Measurements from ENCODE around the gene NDUFA13.

The NDUFA13 gene

DNA sequence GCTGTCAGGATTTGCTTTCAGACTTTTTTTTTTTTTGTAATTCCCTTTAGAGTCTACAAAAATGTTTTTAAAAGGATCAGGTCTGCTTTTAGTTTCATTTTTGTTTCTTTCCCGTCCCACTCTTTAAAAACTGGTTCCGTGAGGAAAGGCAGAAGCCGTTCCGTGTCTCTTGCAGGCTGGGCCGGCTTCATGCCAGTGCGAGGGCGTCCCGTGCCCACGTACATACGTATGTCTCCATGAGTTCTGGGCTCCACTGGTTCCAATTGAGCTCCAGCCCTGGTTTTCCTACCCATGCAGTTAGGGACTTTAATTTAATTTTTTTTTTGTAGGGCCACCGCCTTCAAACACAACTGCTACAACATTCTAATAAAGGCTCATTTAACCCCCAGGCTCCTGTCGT, 9.4 kb upstream of the NDUFA13 start:
- DNase-seq (ENCODE audit: low read depth in 2 of 3, low spot score in 2 of 3), result no peak

GRCh38 chr19:19507354-19507753, 8.7 kb upstream of the NDUFA13 start:
- DNase-seq (ENCODE audit: low read depth in 2 of 3, low spot score in 2 of 3), result no peak

GRCh38 chr19:19508217-19508616, 7.8 kb upstream of the NDUFA13 start:
- DNase-seq (ENCODE audit: low read depth in 2 of 3, low spot score in 2 of 3), result no peak

DNA sequence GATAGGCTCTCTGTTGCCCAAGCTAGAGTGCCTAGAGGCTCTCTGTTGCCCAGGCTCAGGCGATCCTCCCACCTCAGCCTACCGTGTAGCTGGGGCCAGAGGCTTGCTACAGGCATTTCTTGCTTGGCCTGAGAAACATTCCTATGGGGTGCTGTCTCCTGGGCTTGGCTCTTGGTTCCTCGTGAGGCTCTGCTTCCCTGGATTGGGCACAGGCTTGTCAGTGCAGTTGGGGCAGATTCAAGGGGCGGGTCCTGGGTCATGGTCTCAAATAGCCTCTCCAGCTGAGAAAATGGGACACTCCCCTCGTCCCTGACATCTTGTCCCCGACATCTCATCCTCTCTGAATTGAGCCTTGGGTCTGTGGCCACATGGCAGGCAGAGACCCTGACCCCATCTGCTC, 5.6 kb upstream of the NDUFA13 start:
- DNase-seq (ENCODE audit: low read depth in 2 of 3, low spot score in 2 of 3), result no peak

DNA sequence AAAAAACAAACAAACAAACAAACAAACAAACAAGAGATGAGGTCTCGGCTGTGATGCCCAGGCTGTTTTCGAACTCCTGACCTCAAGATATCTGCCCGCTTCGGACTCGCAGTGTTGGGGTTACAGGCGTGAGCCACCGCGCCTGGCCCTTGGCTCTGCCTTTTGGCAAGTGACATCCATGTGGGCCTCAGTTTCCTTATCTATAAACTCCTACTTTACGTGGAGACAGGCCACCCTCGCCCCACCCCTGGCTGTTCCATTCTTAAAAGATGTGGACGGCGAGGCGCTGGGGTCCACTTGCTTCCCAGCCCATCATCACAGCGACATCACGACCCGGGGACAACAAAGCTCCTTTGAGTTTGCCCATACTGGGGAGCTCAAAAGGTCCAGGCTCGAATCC, 2.3 kb upstream of the NDUFA13 start:
- DNase-seq (ENCODE audit: low read depth in 2 of 3, low spot score in 2 of 3), result no peak

- no peak for DNase-seq (ENCODE audit: low read depth in 2 of 3, low spot score in 2 of 3)
Observed at GRCh38 chr19:19514215-19514657, 1.8 kb upstream of the NDUFA13 start.

DNA sequence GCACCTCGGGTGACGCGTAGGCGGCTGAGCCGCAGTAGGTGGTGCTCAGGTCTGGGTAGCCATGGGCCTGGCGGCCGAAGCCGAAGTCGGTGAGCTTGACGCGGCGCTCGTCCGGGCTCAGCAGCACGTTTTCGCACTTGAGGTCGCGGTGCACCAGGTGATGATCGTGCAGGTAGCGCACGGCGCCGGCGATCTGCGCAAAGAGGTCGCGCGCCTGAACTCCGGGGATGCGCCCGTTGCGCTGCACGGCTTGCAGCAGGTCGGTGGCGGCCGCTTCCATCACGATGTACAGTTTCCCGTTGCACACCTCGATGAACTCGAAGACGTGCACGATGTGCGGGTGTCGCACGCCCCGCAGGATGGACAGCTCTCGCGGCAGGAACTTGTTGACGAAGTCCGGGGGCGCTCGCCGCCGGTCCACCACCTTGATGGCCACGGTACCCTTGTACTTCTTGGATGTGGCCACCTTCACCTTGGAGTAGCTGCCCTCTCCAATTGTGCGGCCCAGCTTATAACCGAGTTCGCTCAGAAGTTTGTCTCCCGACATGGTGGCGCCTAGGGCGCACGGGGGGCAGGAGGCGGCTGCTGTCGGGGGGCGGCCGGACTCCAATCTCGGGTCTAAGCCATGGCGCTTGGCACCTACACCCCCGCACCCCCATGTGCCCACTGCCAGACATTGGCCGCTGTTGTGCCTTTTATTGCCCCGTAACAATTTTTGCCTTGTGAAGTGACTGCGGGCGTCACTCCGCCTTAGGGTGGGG, 964 bp upstream of the NDUFA13 start, which contains the start of gene TSSK6:
Gene TSSK6, minus strand, starts transcription at position 668 of the 761 bp plus-strand sequence. Its CDS starts 121 bp downstream, at position 547.
- no peak for DNase-seq (ENCODE audit: low read depth in 2 of 3, low spot score in 2 of 3)

- no peak for DNase-seq (ENCODE audit: low read depth in 2 of 3, low spot score in 2 of 3)
Observed at GRCh38 chr19:19517235-19517619, 1.2 kb downstream of the NDUFA13 start.

GRCh38 chr19:19520989-19521388, 5.0 kb downstream of the NDUFA13 start:
- DNase-seq (ENCODE audit: low read depth in 2 of 3, low spot score in 2 of 3), result no peak

GRCh38 chr19:19523177-19523576, 7.2 kb downstream of the NDUFA13 start:
- no peak for DNase-seq (ENCODE audit: low read depth in 2 of 3, low spot score in 2 of 3)

- DNase-seq (ENCODE audit: low read depth in 2 of 3, low spot score in 2 of 3), result no peak
Observed at GRCh38 chr19:19524053-19524452, 8.0 kb downstream of the NDUFA13 start.

GRCh38 chr19:19525611-19526380, 9.8 kb downstream of the NDUFA13 start:
- DNase-seq (ENCODE audit: low read depth in 2 of 3, low spot score in 2 of 3), result no peak

DNA sequence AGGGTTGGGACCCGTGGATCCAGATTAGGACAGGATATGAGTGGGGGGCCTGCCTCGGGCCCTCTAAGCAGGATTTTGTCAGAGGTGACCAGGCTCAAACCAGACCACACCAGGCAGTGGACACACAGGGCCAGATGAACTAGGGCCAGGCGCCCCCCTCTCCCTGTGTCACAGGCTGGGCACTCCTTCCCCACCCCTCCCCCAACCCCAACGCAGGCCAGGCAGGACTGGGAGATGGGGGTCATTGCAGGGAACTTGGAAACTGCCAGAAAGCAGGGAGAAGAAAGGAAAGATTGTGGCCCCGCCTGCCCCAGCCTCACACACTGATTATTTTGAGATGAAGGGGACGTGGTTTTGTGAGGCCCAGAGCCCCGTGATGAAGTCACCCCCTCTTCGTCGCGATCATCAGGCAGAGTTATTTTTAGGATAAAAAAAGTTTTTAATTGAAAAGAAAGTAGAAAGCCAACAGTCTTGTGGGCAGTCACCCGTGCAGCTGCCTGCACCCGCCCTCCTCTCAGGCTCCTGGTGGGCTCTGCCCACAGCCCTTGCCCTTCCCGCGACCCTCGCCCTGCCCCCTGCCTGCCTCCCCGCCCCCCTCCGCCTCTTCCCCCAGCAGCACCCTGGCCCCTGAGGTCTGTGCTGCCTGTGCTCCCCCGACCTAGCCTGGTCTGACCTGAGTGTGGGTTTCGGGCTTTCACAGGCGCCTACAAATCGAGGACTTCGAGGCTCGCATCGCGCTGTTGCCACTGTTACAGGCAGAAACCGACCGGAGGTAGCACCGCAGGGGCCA, 10.8 kb downstream of the NDUFA13 start:
- DNase-seq (ENCODE audit: low read depth in 2 of 3, low spot score in 2 of 3), result no peak

GRCh38 chr19:19527371-19527656, 11.3 kb downstream of the NDUFA13 start:
- no peak for DNase-seq (ENCODE audit: low read depth in 2 of 3, low spot score in 2 of 3)

GRCh38 chr19:19527674-19528625, 11.9 kb downstream of the NDUFA13 start:
- DNase-seq (ENCODE audit: low read depth in 2 of 3, low spot score in 2 of 3), result no peak

DNA sequence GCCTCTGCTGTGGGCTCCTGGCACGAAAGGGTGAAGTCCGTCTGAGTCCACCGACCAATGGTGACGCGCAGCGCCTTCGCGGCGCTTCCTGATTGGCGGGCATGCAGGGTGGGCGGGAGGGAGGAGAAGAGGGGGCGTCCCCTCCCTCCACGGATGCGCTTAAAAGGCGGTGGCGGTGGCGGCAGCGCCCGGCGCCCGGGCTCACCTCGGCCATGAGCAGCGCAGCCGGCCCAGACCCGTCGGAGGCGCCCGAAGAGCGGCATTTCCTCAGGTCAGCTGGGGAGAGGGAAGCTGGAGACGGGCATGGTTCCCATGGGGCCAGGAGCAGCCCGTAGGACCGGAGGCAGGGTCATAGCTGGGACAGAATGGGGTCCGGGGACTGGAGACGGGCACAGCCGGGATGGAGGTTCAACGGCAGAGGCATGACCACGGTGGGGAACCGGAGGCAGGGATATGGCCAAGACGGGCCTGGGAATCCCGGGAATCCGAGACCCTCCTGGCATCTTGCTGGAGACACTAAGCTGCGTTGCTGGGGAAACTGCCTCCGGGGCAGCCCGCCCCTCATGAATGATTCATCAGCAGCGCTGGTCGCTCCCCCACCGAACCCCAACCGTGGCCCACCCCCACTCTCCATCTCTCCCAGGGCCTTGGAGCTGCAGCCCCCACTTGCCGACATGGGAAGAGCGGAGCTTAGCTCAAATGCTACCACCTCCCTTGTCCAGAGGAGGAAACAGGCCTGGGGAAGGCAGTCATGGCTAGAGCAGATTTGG, 12.9 kb downstream of the NDUFA13 start, which contains the start of gene YJEFN3:
Gene YJEFN3, plus strand, starts transcription at position 191 of the 770 bp plus-strand sequence. Its CDS starts 22 bp downstream, at position 213.
- no peak for DNase-seq (ENCODE audit: low read depth in 2 of 3, low spot score in 2 of 3)

DNA sequence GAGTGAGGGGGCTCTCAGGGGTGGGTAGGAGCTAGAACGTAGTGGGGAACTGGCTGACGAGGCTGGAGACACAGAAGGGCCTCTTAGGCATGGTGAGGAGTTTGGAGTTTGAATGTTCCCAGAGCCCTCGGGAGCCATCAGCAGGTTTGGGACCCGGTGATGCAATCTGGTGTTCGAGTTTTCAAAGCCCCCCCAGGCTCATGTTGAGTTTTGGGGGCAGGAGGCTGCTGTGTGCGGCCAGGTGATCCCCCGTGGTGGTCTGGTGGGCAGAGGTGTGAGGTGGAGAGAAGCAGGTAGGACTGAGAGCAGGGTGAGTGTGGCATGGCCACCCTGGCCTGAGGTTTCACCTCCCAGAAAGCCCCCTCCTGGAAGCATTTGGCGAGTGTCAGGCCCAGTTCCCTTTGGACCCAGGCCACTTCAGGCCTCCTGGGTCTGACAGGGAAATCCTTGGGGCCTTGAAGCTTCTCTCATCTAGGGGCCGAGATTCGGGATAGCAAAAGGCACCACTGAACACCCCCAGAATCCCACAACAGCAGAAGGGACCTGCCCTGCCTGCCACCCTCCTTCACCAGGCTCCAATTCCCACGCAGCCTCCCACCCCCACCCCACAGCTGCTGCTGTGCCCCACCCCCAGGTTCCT, 13.9 kb downstream of the NDUFA13 start:
- no peak for DNase-seq (ENCODE audit: low read depth in 2 of 3, low spot score in 2 of 3)

DNA sequence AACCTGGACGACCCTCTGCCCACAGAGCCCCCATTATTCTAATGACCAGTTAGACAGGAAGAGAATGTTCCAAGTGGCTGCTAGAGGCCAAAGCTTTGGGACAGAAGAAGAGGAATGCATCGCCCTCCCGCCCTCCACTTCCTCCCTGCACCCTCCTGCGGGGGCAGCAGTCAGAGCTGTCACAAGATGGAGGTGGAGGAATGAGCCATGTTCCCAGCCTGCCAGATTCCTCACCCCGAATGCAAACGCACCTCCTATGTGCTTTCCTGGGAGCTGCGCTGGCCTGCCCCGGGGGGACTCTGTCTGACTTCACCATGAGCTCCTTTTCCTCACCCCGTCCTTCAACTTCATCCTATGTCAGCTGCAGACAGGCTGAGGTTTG, 14.4 kb downstream of the NDUFA13 start:
- DNase-seq (ENCODE audit: low read depth in 2 of 3, low spot score in 2 of 3), result no peak

GRCh38 chr19:19530889-19531288, 14.9 kb downstream of the NDUFA13 start:
- DNase-seq (ENCODE audit: low read depth in 2 of 3, low spot score in 2 of 3), result no peak

All from activated CD8-positive, alpha-beta memory T cell treated with anti-CD3 and anti-CD28 coated beads for 48 hours (primary cell).